Measurements from ENCODE around the gene C12orf56.
"Not testable (repeated sequence)": the region's sequence is repeated elsewhere in the genome, so short reads cannot be mapped to it uniquely, and the experiment has no call there.

C12orf56 gene

GRCh38 chr12:64296301-64296700 lies 94.3 kb downstream of the C12orf56 start:
- no peak for DNase-seq

- DNase-seq, result no peak
Measured at GRCh38 chr12:64293654-64294364, 96.7 kb downstream of the C12orf56 start.

- not testable (repeated sequence) for DNase-seq
Measured at GRCh38 chr12:64293174-64293573, 97.4 kb downstream of the C12orf56 start.

GRCh38 chr12:64286521-64286920 lies 104.0 kb downstream of the C12orf56 start:
- DNase-seq, result no peak

- no peak for DNase-seq
Measured at GRCh38 chr12:64284256-64284655, 106.3 kb downstream of the C12orf56 start.

GRCh38 chr12:64278421-64278820 lies 112.1 kb downstream of the C12orf56 start:
- DNase-seq, result no peak

GRCh38 chr12:64273527-64274403 lies 116.8 kb downstream of the C12orf56 start:
- no peak for DNase-seq

- no peak for DNase-seq
Measured at GRCh38 chr12:64270411-64270810, 120.1 kb downstream of the C12orf56 start.

GRCh38 chr12:64269161-64269560 lies 121.4 kb downstream of the C12orf56 start:
- DNase-seq, result no peak

- DNase-seq, result no peak
Measured at GRCh38 chr12:64268409-64268808, 122.1 kb downstream of the C12orf56 start.

- no peak for DNase-seq
Measured at GRCh38 chr12:64265839-64266238, 124.7 kb downstream of the C12orf56 start.

GRCh38 chr12:64261813-64262212 lies 128.7 kb downstream of the C12orf56 start:
- no peak for DNase-seq

- DNase-seq, result no peak
Measured at GRCh38 chr12:64258576-64258975, 132.0 kb downstream of the C12orf56 start.

- peak; percentile 20 for DNase-seq
Measured at GRCh38 chr12:64256166-64256800, 134.3 kb downstream of the C12orf56 start.

GRCh38 chr12:64255249-64255648 lies 135.3 kb downstream of the C12orf56 start:
- no peak for DNase-seq

- DNase-seq, result no peak
Measured at GRCh38 chr12:64253356-64253755, 137.2 kb downstream of the C12orf56 start.

- DNase-seq, result no peak
Measured at GRCh38 chr12:64252681-64253080, 137.9 kb downstream of the C12orf56 start.

GRCh38 chr12:64243809-64244208 lies 146.7 kb downstream of the C12orf56 start:
- no peak for DNase-seq

- DNase-seq, result no peak
Measured at GRCh38 chr12:64240781-64241180, 149.8 kb downstream of the C12orf56 start.

- DNase-seq, result no peak
Measured at GRCh38 chr12:64237382-64237781, 153.2 kb downstream of the C12orf56 start.

- DNase-seq, result no peak
Measured at GRCh38 chr12:64236549-64236948, 154.0 kb downstream of the C12orf56 start.

GRCh38 chr12:64232196-64232595 lies 158.4 kb downstream of the C12orf56 start:
- DNase-seq, result no peak

- DNase-seq, result no peak
Measured at GRCh38 chr12:64229796-64230195, 160.8 kb downstream of the C12orf56 start.

GRCh38 chr12:64229240-64229639 lies 161.3 kb downstream of the C12orf56 start:
- no peak for DNase-seq

All from DMS 273 treated with DMSO at 0.1 percent for 48 hours (cell line).